GM21360 (cell line): Measurements from ENCODE around the gene GPATCH2.

Source experiments
- ATAC-seq: cut with Tn5 transposase; IDR thresholded peaks from one replicate; pipeline ENCODE4 v1.9.1; 2021; ENCODE audit warnings: mild to moderate bottlenecking, moderate library complexity; ENCODE audit not compliant: unreplicated experiment

Gene GPATCH2

DNA sequence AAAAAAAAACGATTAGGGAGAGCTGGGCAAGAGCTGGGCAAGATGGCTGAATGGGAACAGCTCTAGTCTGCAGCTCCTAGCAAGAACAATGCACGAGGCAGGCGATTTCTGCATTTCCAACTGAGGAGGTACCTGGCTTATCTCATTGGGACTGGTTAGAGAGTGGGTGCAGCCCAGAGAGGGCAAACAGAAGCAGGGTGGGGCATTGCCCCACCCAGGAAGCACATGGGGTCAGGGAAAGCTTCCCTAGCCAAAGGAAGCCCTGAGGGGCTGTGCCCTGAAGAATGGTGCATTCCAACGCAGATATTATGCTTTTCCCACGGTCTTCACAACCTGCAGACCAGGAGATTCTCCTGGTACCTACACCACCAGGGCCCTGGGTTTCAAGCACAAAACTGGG is 251.6 kb downstream of the GPATCH2 start:
- ATAC-seq: no peak
